Measurements from ENCODE around the gene LUZP4. TPM values are rescaled to one million over a fixed set of nuclear protein-coding genes. Genes with fewer than 3 reads are reported as not detected.
"Not testable (repeated sequence)": the region's sequence is repeated elsewhere in the genome, so short reads cannot be mapped to it uniquely, and the experiment has no call there.

LUZP4 gene
- total RNA-seq, 4 donors from 2014 or later = not detected

GRCh38 chrX:115318139-115318538, 28.6 kb downstream of the LUZP4 start:
- 74 to 95% methylated on average over 5 of the region's 5 CpGs for WGBS, 2 donors
- DNase-seq (ENCODE audit: low spot score in 2 of 2) = no peak

GRCh38 chrX:115322375-115322774, 32.9 kb downstream of the LUZP4 start:
- Histone ChIP-seq H3K27me3 (peaks cover 0 to 20% of the 10 kb centered on the region in 2 donors), H3K27ac (no peak overlapping the region)

More at GRCh38 chrX:115318139-115318538, 28.6 kb downstream of the LUZP4 start:
- H3K4me3 ChIP-seq = no peak overlapping the region
- no peaks in the 10 kb centered on the region for H3K36me3 ChIP-seq
- H3K27ac ChIP-seq = no peak overlapping the region
- peaks cover 0 to 20% of the 10 kb centered on the region in 2 donors for H3K27me3 ChIP-seq
- H3K4me1 ChIP-seq = no peaks in the 10 kb centered on the region
- no peaks in the 10 kb centered on the region for H3K9me3 ChIP-seq
- TF ChIP-seq EP300 (IDR thresholded peaks at IDR 0.05) (no peak), POLR2A (IDR thresholded peaks at IDR 0.05) (no peak)
- TF ChIP-seq, protein P1, sequence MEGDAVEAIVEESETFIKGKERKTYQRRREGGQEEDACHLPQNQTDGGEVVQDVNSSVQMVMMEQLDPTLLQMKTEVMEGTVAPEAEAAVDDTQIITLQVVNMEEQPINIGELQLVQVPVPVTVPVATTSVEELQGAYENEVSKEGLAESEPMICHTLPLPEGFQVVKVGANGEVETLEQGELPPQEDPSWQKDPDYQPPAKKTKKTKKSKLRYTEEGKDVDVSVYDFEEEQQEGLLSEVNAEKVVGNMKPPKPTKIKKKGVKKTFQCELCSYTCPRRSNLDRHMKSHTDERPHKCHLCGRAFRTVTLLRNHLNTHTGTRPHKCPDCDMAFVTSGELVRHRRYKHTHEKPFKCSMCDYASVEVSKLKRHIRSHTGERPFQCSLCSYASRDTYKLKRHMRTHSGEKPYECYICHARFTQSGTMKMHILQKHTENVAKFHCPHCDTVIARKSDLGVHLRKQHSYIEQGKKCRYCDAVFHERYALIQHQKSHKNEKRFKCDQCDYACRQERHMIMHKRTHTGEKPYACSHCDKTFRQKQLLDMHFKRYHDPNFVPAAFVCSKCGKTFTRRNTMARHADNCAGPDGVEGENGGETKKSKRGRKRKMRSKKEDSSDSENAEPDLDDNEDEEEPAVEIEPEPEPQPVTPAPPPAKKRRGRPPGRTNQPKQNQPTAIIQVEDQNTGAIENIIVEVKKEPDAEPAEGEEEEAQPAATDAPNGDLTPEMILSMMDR (IDR thresholded peaks at IDR 0.05) = no peak

DNA sequence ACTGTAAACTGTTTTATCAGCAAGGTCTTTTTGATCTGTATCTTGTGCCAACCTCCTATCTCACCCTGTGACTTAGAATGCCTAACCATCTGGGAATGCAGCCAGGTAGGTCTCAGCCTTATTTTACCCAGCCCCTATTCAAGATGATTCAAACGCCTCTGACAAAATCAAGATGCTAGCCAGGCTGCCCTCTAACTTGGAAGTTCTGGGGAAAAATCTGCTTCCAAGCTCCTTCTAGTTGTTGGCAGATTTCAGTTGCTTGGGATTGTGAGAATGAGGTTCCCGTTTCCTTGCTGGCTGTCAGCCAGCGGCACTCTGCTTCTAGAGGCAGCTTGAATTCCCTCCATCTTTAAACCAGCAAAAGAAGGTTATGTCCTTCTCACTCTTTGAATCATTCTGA, 34.7 kb downstream of the LUZP4 start:
- 6 to 24% methylated on average over 3 of the region's 3 CpGs for WGBS, 2 donors
- H3K27ac ChIP-seq = no peak overlapping the region
- peak in 1 of 2 donors; percentile 23 for DNase-seq (ENCODE audit: low spot score in 2 of 2)

More at GRCh38 chrX:115322375-115322774, 32.9 kb downstream of the LUZP4 start:
- no peak overlapping the region for H3K4me3 ChIP-seq
- no peaks in the 10 kb centered on the region for H3K9me3 ChIP-seq
- no peaks in the 10 kb centered on the region for H3K36me3 ChIP-seq
- H3K4me1 ChIP-seq = no peaks in the 10 kb centered on the region
- no peak for DNase-seq (ENCODE audit: low spot score in 2 of 2)
- no peak for TF ChIP-seq EP300 (IDR thresholded peaks at IDR 0.05)
- TF ChIP-seq, protein P1 (IDR thresholded peaks at IDR 0.05) = no peak
- TF ChIP-seq POLR2A (IDR thresholded peaks at IDR 0.05) = no peak

GRCh38 chrX:115329282-115329681, 39.8 kb downstream of the LUZP4 start:
- peaks cover 0 to 24% of the 10 kb centered on the region in 2 donors for H3K27me3 ChIP-seq
- H3K4me1 ChIP-seq; H3K36me3 ChIP-seq; DNase-seq (ENCODE audit: low spot score in 2 of 2); H3K4me3 ChIP-seq; H3K9me3 ChIP-seq; H3K27ac ChIP-seq: not testable (repeated sequence)
- 70 to 87% methylated on average over 3 to 4 of the region's 4 CpGs for WGBS, 2 donors

More for the DNA sequence above, 34.7 kb downstream of the LUZP4 start:
- Histone ChIP-seq H3K4me1 (no peaks in the 10 kb centered on the region), H3K36me3 (no peaks in the 10 kb centered on the region), H3K9me3 (no peaks in the 10 kb centered on the region), H3K4me3 (no peak overlapping the region), H3K27me3 (peaks cover 0 to 24% of the 10 kb centered on the region in 2 donors)
- TF ChIP-seq, protein P1 (IDR thresholded peaks at IDR 0.05) = no peak
- TF ChIP-seq EP300 (IDR thresholded peaks at IDR 0.05) (no peak), POLR2A (IDR thresholded peaks at IDR 0.05) (no peak)

- Histone ChIP-seq H3K27ac (peak overlapping the region in 1 of 4 donors; percentile 47), H3K9me3 (no peaks in the 10 kb centered on the region), H3K27me3 (peaks cover 0 to 24% of the 10 kb centered on the region in 2 donors), H3K4me3 (peak overlapping the region in 1 of 4 donors; percentile 33), H3K36me3 (no peaks in the 10 kb centered on the region), H3K4me1 (no peaks in the 10 kb centered on the region)
- 13 to 16% methylated on average over 18 of the region's 18 CpGs for whole genome bisulfite sequencing, 2 donors
- DNase-seq (ENCODE audit: low spot score in 2 of 2) = no peak
- TF ChIP-seq EP300 (IDR thresholded peaks at IDR 0.05) (peak in 1 of 2 donors; percentile 9), POLR2A (IDR thresholded peaks at IDR 0.05) (no peak)
- TF ChIP-seq, protein P1 (IDR thresholded peaks at IDR 0.05) = peak; percentile 53 to 86 (median 85)
Measured at GRCh38 chrX:115330498-115331168, 41.1 kb downstream of the LUZP4 start.

All from tibial nerve (tissue), 4 donors.